ENCODE measurements around the gene ANKHD1. TPM values are rescaled to one million over a fixed set of nuclear protein-coding genes. Genes with fewer than 3 reads are reported as not detected.
"Not testable (repeated sequence)": the region's sequence is repeated elsewhere in the genome, so short reads cannot be mapped to it uniquely, and the experiment has no call there.

Gene ANKHD1
- total RNA-seq, 1 experiment from 2014 or later = 109 TPM

DNA sequence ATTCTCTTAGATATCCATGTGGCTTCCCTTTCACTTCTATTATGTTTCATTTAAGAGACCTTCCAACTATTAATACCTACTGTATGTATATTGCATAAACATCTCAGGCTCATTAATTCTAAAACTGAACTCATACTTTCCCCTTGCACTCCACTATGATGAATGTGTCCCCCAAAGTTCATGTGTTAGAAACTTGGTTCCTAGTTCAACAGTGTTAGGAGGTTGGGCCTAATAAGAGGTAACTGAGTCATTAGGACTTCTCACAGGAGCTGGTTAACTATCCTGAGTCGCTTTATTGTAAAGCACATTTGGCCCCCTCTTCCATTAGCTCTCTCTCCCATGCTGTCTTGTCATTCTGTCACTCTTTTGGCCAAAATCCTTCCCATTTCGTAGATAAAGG is 22.0 kb downstream of the ANKHD1 start:
- intact Hi-C loops (cut with micrococcal nuclease; ENCODE audit: unreplicated experiment) = no loop called here

GRCh38 chr5:140424135-140424534 is 22.5 kb downstream of the ANKHD1 start:
- H3K27me3 ChIP-seq (ENCODE audit: insufficient read depth, low read depth) = no peaks in the 10 kb centered on the region
- H3K9me3 ChIP-seq (ENCODE audit: insufficient read depth, low read depth) = no peaks in the 10 kb centered on the region; the same call in 1 of the 2 replicates
- TF ChIP-seq EZH2 (IDR thresholded peaks at IDR 0.05; ENCODE audit: low read depth) (no peak), CTCF (conservative IDR thresholded peaks at IDR 0.05) (no peak)
- H3K36me3 ChIP-seq (ENCODE audit: low read depth) = no peaks in the 10 kb centered on the region
- no peak for DNase-seq
- 0 out of 2 replicates have a peak, but pooled peaks cover 3% of the 10 kb centered on the region for H3K4me1 ChIP-seq (replicated peaks; ENCODE audit: insufficient read depth)
- H3F3A ChIP-seq (ENCODE audit: insufficient read depth, low read depth) = no peaks in the 10 kb centered on the region
- intact Hi-C loops (cut with micrococcal nuclease; ENCODE audit: unreplicated experiment) = no loop called here
- peaks cover 58% of the 10 kb centered on the region for H4K20me1 ChIP-seq (ENCODE audit: insufficient read depth)
- H3K9me2 ChIP-seq (ENCODE audit: insufficient read depth) = no peaks in the 10 kb centered on the region
- H3K79me2 ChIP-seq (ENCODE audit: low read depth) = peaks cover 79% of the 10 kb centered on the region
- no peak overlapping the region for H3K27ac ChIP-seq
- ChIA-PET POLR2A (ENCODE audit: unreplicated experiment) (no interaction called here), CTCF (no interaction called here)
- no TSS peak for BruUV-seq (replicated peaks)
- H3K4me3 ChIP-seq = no peak overlapping the region
- H2AFZ ChIP-seq = no peak overlapping the region
- no peak overlapping the region for H3K4me2 ChIP-seq

More for the DNA sequence above, 22.0 kb downstream of the ANKHD1 start:
- Histone ChIP-seq H3K9me3 (ENCODE audit: insufficient read depth, low read depth) (no peaks in the 10 kb centered on the region; the same call in 1 of the 2 replicates), H3F3A (ENCODE audit: insufficient read depth, low read depth) (peaks cover 4% of the 10 kb centered on the region; the same call in 1 of the 2 replicates), H4K20me1 (ENCODE audit: insufficient read depth) (peaks cover 63% of the 10 kb centered on the region), H3K9me2 (ENCODE audit: insufficient read depth) (no peaks in the 10 kb centered on the region), H3K4me1 (replicated peaks; ENCODE audit: insufficient read depth) (0 out of 2 replicates have a peak, but pooled peaks cover 3% of the 10 kb centered on the region), H3K79me2 (ENCODE audit: low read depth) (peaks cover 80% of the 10 kb centered on the region), H3K36me3 (ENCODE audit: low read depth) (no peaks in the 10 kb centered on the region), H3K4me2 (no peak overlapping the region), H3K4me3 (no peak overlapping the region), H3K27ac (no peak overlapping the region), H2AFZ (no peak overlapping the region), H3K27me3 (ENCODE audit: insufficient read depth, low read depth) (no peaks in the 10 kb centered on the region)
- POLR2A ChIA-PET (ENCODE audit: unreplicated experiment) = no interaction called here
- no peak for TF ChIP-seq CTCF (conservative IDR thresholded peaks at IDR 0.05)
- TF ChIP-seq EZH2 (IDR thresholded peaks at IDR 0.05; ENCODE audit: low read depth) = no peak
- CTCF ChIA-PET = no interaction called here
- no TSS peak for BruUV-seq (replicated peaks)
- DNase-seq = no peak

GRCh38 chr5:140427726-140428125 is 26.1 kb downstream of the ANKHD1 start:
- POLR2A ChIA-PET (ENCODE audit: unreplicated experiment); H2AFZ ChIP-seq; H3K27me3 ChIP-seq (ENCODE audit: insufficient read depth, low read depth); H3K4me1 ChIP-seq (replicated peaks; ENCODE audit: insufficient read depth); H3K27ac ChIP-seq; BruUV-seq (replicated peaks); DNase-seq; intact Hi-C loops (cut with micrococcal nuclease; ENCODE audit: unreplicated experiment); H3K9me2 ChIP-seq (ENCODE audit: insufficient read depth); H3K4me2 ChIP-seq; H3K36me3 ChIP-seq (ENCODE audit: low read depth); CTCF ChIA-PET; H3K4me3 ChIP-seq; H3K9me3 ChIP-seq (ENCODE audit: insufficient read depth, low read depth): not testable (repeated sequence)
- H4K20me1 ChIP-seq (ENCODE audit: insufficient read depth) = peaks cover 59% of the 10 kb centered on the region
- H3F3A ChIP-seq (ENCODE audit: insufficient read depth, low read depth) = peaks cover 25% of the 10 kb centered on the region; the same call in 1 of the 2 replicates
- peaks cover 81% of the 10 kb centered on the region for H3K79me2 ChIP-seq (ENCODE audit: low read depth)

DNA sequence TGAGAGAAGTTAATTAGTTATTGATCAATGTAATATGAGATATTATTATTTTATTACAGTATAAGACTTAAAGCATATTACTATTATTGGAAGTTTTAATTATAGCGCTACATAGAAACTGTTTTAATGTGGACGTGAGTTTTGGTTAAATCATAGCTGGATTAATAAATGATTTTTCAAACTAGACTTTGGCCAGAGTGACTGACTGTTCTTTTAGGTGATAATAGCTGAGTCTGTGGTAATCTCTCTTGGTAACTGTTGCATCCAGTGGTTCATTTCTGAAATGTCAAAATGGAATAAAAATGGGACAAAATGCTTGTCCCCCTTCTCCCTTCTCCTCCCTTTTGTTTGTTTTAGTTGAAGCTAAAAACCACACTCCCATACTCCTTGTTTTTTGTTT is 28.1 kb downstream of the ANKHD1 start:
- Histone ChIP-seq H3K27ac (no peak overlapping the region), H3F3A (ENCODE audit: insufficient read depth, low read depth) (peaks cover 25% of the 10 kb centered on the region), H3K9me2 (ENCODE audit: insufficient read depth) (no peaks in the 10 kb centered on the region), H2AFZ (no peak overlapping the region), H3K9me3 (ENCODE audit: insufficient read depth, low read depth) (no peaks in the 10 kb centered on the region; the same call in 1 of the 2 replicates), H3K4me2 (no peak overlapping the region), H3K79me2 (ENCODE audit: low read depth) (peaks cover 77% of the 10 kb centered on the region), H4K20me1 (ENCODE audit: insufficient read depth) (peaks cover 55% of the 10 kb centered on the region), H3K4me3 (no peak overlapping the region), H3K36me3 (ENCODE audit: low read depth) (no peaks in the 10 kb centered on the region), H3K27me3 (ENCODE audit: insufficient read depth, low read depth) (no peaks in the 10 kb centered on the region), H3K4me1 (replicated peaks; ENCODE audit: insufficient read depth) (no peaks in the 10 kb centered on the region)
- ChIA-PET CTCF (interaction anchor here (0.7 kb wide), 1 partner anchor 9 kb away, joined by 6 read pairs; no protein-coding TSS in a partner anchor), POLR2A (ENCODE audit: unreplicated experiment) (no interaction called here)
- DNase-seq = no peak
- BruUV-seq (replicated peaks) = no TSS peak
- TF ChIP-seq EZH2 (IDR thresholded peaks at IDR 0.05; ENCODE audit: low read depth) = no peak
- no peak for TF ChIP-seq CTCF (conservative IDR thresholded peaks at IDR 0.05)
- intact Hi-C loops (cut with micrococcal nuclease; ENCODE audit: unreplicated experiment) = loop anchor here (10.0 kb wide), 1 partner anchor 65 kb away; no protein-coding TSS in a partner anchor
